Adipose tissue (tissue), 3 donors: Measurements from ENCODE around the gene CPLX1. TPM values are rescaled to one million over a fixed set of nuclear protein-coding genes. Genes with fewer than 3 reads are reported as not detected.
"Not testable (repeated sequence)": the region's sequence is repeated elsewhere in the genome, so short reads cannot be mapped to it uniquely, and the experiment has no call there.

ENCODE experiments used
- H3K27ac ChIP-seq: one replicate; pipeline ENCODE4 v1.5.1; 2013; ENCODE audit warnings: low read depth, low read length
- WGBS, 3 donors: extraction: QIAGEN DNeasy Blood & Tissue Kit; methylation state at CpG; one replicate each; pipeline ENCODE4 v1.1.7; 2013; 5-methylcytosine and 5-hydroxymethylcytosine counted together
- polyA plus RNA-seq, 3 donors: library from polyadenylated mRNA; stranded (reverse); fragments of 200-250 nt; gene quantifications; one replicate each; pipeline ENCODE4 v1.2.3, GENCODE V29; 2013
- donor health status: healthy with polysubstance abuse.
- donor health status: Bipolar disorder and iron deficiency.
- donor health status: healthy.

Gene CPLX1
- polyA plus RNA-seq, 3 donors: 1.2 to 12.7 (median 2.4) TPM

GRCh38 chr4:757111-757510, 68.8 kb downstream of the CPLX1 start:
- 92% methylated on average over 20 of the region's 20 CpGs for WGBS, 3 donors
- H3K27ac ChIP-seq: no peak overlapping the region

GRCh38 chr4:754221-755120, 71.5 kb downstream of the CPLX1 start:
- WGBS, 3 donors: 95 to 97% (median 95%) methylated on average over 32 of the region's 32 CpGs

GRCh38 chr4:753186-753585, 72.7 kb downstream of the CPLX1 start:
- not testable (repeated sequence) for H3K27ac ChIP-seq
- 94 to 98% (median 97%) methylated on average over 13 of the region's 13 CpGs for WGBS, 3 donors

More at GRCh38 chr4:754221-755120, 71.5 kb downstream of the CPLX1 start:
- no peak overlapping the region for H3K27ac ChIP-seq

GRCh38 chr4:752196-752861, 73.6 kb downstream of the CPLX1 start:
- H3K27ac ChIP-seq: no peak overlapping the region
- WGBS, 3 donors: 95 to 98% (median 95%) methylated on average over 23 to 25 of the region's 25 CpGs

- no peak overlapping the region for H3K27ac ChIP-seq
- WGBS, 3 donors: 87 to 90% (median 89%) methylated on average over 15 of the region's 15 CpGs
These were observed 74.3 kb downstream of the CPLX1 start for GRCh38 chr4:751676-752075.

GRCh38 chr4:749698-750666, 75.9 kb downstream of the CPLX1 start:
- no peak overlapping the region for H3K27ac ChIP-seq
- WGBS, 3 donors: 70 to 94% (median 73%) methylated on average over 20 of the region's 20 CpGs

GRCh38 chr4:748461-748860, 77.5 kb downstream of the CPLX1 start:
- no peak overlapping the region for H3K27ac ChIP-seq
- 88 to 96% (median 92%) methylated on average over 19 of the region's 19 CpGs for WGBS, 3 donors

- WGBS, 3 donors: 92 to 98% (median 97%) methylated on average over 17 to 23 of the region's 34 CpGs
- H3K27ac ChIP-seq: no peak overlapping the region
These were observed 78.3 kb downstream of the CPLX1 start for GRCh38 chr4:747546-748170.

- 90 to 92% (median 91%) methylated on average over 31 to 34 of the region's 44 CpGs for WGBS, 3 donors
- no peak overlapping the region for H3K27ac ChIP-seq
These were observed 81.6 kb downstream of the CPLX1 start for GRCh38 chr4:744212-744841.

GRCh38 chr4:743463-744211, 82.3 kb downstream of the CPLX1 start:
- H3K27ac ChIP-seq: no peak overlapping the region
- 61 to 84% (median 64%) methylated on average over 22 of the region's 22 CpGs for WGBS, 3 donors

GRCh38 chr4:742742-743311, 83.1 kb downstream of the CPLX1 start:
- H3K27ac ChIP-seq: no peak overlapping the region
- 72 to 78% (median 73%) methylated on average over 25 to 26 of the region's 26 CpGs for WGBS, 3 donors

GRCh38 chr4:742096-742741, 83.7 kb downstream of the CPLX1 start:
- WGBS, 3 donors: 79 to 84% (median 82%) methylated on average over 21 of the region's 21 CpGs
- no peak overlapping the region for H3K27ac ChIP-seq

- 84 to 91% (median 85%) methylated on average over 19 of the region's 19 CpGs for WGBS, 3 donors
- H3K27ac ChIP-seq: no peak overlapping the region
These were observed 85.2 kb downstream of the CPLX1 start for GRCh38 chr4:740656-741282.

GRCh38 chr4:740011-740410, 85.9 kb downstream of the CPLX1 start:
- WGBS, 3 donors: 87 to 91% (median 90%) methylated on average over 12 of the region's 12 CpGs
- no peak overlapping the region for H3K27ac ChIP-seq

- H3K27ac ChIP-seq: no peak overlapping the region
- WGBS, 3 donors: 93 to 97% (median 96%) methylated on average over 22 of the region's 22 CpGs
These were observed 86.4 kb downstream of the CPLX1 start for GRCh38 chr4:739569-739968.

- WGBS, 3 donors: 89 to 91% (median 90%) methylated on average over 16 of the region's 16 CpGs
- H3K27ac ChIP-seq: no peak overlapping the region
These were observed 87.1 kb downstream of the CPLX1 start for GRCh38 chr4:738781-739280.
